ENCODE measurements around the gene PCDH9.

DNA sequence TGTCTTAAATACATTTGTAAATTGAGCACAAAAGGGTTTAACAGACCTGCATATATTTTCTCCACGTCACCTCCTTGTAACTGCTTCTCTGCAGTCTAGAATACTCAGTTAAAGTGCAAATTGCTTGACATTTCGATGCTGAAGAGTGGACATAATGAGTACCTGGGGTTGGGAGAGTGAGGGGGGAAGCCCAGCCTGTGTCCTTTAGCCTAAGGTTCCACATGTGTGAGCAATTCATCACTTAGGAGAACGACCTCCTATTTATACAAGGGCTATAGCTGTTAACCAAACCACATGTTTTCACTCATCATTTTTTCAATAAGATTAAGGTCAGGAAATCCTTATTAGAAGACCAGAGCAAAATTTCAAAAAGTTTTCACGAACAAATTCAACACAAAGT is 29.5 kb downstream of the PCDH9 start:
- TF ChIP-seq, protein P1, sequence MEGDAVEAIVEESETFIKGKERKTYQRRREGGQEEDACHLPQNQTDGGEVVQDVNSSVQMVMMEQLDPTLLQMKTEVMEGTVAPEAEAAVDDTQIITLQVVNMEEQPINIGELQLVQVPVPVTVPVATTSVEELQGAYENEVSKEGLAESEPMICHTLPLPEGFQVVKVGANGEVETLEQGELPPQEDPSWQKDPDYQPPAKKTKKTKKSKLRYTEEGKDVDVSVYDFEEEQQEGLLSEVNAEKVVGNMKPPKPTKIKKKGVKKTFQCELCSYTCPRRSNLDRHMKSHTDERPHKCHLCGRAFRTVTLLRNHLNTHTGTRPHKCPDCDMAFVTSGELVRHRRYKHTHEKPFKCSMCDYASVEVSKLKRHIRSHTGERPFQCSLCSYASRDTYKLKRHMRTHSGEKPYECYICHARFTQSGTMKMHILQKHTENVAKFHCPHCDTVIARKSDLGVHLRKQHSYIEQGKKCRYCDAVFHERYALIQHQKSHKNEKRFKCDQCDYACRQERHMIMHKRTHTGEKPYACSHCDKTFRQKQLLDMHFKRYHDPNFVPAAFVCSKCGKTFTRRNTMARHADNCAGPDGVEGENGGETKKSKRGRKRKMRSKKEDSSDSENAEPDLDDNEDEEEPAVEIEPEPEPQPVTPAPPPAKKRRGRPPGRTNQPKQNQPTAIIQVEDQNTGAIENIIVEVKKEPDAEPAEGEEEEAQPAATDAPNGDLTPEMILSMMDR (IDR thresholded peaks at IDR 0.05): no peak
- no peak for TF ChIP-seq POLR2A (IDR thresholded peaks at IDR 0.05)

Measured in Peyer's patch (tissue), 4 donors.